HG02970 (cell line): ENCODE data around the gene PTGER2.

Experiments
- ATAC-seq: cut with Tn5 transposase; IDR thresholded peaks from one replicate; pipeline ENCODE4 v1.9.1; 2021; ENCODE audit warnings: mild to moderate bottlenecking, moderate library complexity, moderate number of reproducible peaks; ENCODE audit not compliant: unreplicated experiment, low FRiP score

Gene PTGER2

DNA sequence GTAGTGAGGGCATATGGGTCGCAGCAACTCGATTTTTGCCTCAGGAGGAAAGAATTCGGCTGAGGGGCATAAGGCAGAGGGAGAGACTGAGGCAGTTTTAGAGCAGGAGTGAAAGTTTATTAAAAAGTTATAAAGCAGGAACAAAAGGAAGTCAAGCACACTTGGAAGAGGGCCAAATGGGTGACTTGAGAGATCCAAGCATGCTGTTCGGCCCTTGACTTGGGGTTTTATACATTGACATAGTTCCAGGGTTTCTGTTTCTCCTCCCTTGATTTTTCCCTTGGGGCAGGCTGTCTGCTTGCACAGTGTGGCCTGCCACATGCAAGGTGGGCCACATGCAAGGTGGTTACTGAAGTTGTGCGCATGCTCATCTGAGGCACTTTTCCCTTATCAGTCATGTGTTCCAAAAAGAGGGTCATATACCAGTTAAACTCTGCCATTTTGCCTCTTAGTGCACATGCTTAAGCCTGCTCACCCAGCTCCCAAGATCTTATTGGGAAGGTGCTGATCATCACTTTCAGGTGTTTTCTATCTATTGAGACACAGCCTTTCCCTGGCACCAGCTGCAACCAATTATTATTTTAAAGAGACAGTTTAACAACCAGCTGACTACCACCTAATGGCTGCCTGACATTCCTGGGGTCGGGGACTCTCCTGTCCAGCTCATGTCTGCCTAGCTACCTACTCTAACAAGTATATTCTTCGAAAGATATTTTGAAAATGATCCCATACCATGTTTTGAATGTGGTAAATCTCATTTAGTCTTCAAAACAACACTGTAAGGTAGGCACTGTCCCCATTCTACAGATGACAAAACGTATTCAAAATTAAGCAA is 19.9 kb downstream of the PTGER2 start:
- ATAC-seq, result no peak

DNA sequence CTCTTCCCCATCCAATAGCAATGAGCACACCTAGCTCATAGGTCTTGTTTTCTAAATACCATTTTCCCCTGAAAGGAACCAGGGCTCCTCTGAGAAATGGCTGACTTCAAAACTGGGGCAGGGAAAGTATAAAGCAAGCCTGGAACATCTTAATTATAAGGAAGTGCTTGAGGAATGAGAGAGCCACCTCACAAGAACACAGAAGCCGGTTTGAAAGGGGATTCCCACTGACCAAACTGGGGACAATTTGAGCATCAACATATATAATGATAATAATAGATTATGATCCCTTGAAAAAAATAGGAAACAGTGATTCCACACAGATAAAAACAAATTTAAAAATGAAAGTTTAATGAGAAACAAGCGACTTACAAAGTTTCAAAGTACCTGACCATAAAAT is 22.1 kb downstream of the PTGER2 start:
- no peak for ATAC-seq

DNA sequence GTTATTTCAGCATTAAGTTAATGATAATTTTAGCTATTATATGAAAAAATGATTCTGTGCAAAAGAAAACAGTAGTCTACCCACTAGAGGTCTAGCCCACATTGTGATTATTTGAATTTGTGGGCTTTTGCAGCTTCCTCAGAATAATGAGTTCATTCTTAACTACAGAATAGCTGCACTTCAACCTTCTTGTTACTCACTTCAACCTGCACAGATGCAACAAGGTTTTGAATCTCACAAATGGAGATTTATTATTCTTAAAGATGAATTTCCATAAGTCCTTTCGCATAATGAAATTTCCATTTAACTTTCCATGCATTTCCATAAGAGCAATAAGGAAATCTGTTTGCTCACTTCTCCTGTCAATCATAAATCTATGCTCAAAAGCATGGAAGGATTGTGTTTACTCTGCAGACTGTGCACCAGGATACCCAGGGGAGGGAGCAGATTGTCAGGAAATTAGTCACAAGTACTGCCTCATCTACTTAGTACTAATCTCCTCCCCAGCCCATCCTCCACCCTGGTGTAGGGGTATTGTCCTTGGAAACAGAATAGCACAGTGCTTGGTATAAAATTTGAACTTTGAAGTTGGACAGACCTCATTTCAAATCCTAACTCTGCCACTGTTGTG is 24.1 kb downstream of the PTGER2 start:
- ATAC-seq, result no peak

DNA sequence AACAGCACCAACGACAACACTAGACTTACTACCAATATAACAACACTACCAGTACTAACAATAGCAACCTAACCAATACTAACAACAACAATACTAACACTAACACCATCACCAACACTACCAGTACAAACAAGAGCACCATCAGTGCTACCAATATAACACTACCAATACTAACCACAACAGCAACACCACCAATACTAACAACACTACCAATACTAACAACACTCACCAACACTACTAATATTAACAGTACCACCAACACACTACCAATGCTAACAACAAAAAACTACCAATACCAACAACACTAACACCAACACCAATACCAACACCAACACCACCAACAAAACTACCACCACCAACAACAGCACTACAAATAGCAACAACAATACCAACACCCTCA is 25.1 kb downstream of the PTGER2 start:
- no peak for ATAC-seq

GRCh38 chr14:52342849-52343596 is 28.9 kb downstream of the PTGER2 start:
- no peak for ATAC-seq

DNA sequence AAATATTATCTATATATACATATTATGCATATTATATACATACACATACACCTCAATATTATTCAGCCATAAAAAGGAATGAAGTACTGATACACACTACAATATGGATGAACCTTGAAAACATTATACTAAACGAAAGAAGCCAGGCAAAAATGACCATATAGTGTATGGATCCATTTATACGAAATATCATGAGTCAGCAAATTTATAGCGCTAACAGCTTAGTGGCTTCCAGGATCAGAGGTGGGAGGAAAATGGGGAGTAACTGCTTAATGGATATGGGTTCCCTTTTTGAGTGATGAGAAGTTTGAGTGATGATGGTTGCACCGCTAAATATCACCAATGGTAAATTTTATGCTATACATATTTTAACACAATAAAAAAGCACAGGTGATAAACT is 32.7 kb downstream of the PTGER2 start:
- ATAC-seq, result no peak

DNA sequence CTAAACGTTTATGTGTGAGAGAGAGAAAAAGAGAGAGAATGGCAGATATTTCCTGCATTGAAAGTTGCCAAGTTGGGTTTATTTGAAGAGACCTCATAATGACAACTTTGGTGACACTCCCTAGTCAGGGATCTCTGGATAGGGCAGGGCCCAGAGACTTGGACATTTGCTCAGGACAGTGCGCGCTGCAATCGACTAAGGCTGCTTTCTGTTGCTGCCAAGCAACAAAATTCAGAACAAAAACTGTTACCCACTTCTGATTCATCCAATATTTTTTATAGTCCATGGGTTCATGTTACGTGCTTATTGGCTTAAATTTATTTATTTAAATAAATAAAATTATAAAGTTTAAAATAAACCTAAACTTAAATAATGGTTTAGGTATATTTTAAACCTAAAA is 34.2 kb downstream of the PTGER2 start:
- no peak for ATAC-seq

- no peak for ATAC-seq
Measured at GRCh38 chr14:52348776-52349175, 34.7 kb downstream of the PTGER2 start.

DNA sequence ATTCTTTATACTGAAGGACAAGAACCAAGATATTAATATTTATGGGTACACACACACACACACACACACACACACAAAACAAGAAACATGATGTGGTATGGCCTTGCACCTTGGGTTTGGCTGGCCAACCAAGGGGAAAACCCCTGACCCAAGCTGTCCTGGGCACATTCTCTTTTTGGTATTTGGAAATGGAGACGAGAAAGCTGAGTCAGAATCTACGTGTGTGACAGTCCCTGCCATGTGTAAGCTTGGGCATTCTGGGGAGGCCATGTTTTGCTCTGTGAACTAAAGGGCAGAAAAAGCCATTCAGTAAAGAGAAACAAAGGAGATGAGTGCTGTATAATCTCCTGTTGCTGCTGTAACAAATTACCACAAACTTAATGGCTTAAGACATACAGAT is 35.6 kb downstream of the PTGER2 start:
- no peak for ATAC-seq

DNA sequence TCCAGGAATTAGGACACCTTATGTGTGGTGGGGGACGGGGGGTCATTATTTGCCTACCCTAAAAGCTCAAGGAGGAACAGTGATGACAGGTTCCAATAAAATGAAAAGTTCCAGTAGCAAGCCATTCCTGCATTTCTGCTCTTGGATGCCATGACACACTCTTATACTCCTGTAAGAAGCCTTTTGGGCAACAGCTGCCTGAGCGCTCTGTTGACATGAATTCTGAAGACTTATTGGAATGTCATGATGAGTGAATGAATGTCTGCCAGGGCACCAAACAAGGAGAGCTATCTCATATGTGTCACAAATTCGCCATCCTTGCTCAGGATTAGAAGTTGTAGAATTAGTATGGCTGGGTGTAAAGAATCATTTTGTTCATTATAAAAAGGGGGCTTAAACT is 36.3 kb downstream of the PTGER2 start:
- no peak for ATAC-seq

GRCh38 chr14:52351233-52352060 is 37.3 kb downstream of the PTGER2 start:
- ATAC-seq, result peak; percentile 12

DNA sequence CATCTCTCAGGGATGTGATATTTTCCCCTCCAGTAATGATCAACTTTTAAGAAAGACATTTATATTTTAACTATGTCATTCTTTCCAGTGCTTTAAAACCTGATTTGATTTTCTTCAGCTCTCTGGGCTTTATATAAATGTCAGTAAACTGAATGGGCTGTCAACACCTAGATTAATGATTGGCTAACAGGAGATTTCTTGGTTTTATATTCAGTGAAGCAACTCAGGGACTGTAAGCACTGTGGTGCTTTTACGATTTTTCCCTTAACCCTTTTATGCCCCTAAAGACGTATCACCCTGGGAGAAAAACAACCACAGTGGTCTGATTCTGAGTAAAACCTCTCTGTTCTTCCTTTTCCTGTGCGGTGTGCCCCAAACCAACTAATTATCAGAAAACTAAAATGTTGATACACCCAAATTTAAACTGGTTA is 38.0 kb downstream of the PTGER2 start:
- ATAC-seq, result peak; percentile 70

DNA sequence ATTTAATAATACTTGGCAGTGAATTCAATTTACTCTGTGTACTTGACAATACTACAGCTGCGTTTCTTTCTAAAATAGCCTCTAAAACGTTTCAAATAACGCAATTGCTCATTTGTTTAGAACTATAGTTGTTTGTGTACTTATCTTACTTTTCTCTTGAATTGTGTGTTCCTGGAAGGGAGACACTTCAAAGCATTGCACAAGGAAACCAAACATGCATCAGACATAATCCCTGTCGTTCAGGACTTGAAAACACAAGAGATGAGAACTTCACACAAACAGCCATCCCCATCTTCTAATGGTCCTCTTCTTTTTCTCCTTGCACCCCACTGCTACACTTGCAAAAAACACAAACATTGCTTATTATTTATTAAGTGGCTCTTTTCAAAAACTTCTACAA is 38.5 kb downstream of the PTGER2 start:
- ATAC-seq, result no peak

DNA sequence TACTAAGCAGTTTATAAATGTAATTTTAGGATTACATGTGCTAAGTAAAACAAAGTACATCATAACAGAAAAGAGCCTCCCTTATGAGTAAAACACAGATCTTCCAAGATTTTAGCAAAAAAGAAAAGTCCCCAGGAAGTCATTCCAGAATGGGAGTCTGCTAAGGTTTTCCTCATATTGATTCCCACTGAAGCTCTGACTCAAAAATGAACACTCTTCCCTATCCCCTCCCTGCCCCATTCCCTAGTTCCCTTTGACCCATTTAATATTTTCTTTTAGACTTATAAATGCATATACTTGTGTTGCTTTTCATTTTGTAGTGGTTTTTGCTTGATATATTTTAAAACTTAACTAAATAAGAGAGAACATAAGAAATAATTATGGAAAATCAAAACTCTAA is 40.1 kb downstream of the PTGER2 start:
- no peak for ATAC-seq

DNA sequence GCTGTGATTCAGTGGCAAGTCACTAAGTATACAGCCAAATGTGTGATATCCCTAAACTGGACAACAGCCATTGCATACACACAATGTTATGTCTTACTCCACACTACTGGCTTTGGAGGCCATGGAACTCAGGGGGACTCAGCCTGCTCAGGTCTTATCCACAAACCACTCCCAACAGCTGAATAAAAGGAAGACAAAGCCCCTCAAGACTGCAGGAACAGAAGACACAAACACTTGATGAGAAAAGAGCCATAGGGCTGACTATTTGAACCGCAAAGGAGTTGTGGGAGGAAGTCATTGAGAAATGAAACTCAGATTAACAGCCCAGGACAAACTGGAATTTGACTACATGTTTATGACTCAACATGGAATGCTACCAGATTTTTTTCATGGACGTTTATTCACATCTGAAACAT is 40.9 kb downstream of the PTGER2 start:
- no peak for ATAC-seq

- ATAC-seq, result no peak
Measured at GRCh38 chr14:52355526-52355925, 41.4 kb downstream of the PTGER2 start.

GRCh38 chr14:52356025-52356424 is 41.9 kb downstream of the PTGER2 start:
- no peak for ATAC-seq

GRCh38 chr14:52360831-52361230 is 46.7 kb downstream of the PTGER2 start:
- no peak for ATAC-seq

DNA sequence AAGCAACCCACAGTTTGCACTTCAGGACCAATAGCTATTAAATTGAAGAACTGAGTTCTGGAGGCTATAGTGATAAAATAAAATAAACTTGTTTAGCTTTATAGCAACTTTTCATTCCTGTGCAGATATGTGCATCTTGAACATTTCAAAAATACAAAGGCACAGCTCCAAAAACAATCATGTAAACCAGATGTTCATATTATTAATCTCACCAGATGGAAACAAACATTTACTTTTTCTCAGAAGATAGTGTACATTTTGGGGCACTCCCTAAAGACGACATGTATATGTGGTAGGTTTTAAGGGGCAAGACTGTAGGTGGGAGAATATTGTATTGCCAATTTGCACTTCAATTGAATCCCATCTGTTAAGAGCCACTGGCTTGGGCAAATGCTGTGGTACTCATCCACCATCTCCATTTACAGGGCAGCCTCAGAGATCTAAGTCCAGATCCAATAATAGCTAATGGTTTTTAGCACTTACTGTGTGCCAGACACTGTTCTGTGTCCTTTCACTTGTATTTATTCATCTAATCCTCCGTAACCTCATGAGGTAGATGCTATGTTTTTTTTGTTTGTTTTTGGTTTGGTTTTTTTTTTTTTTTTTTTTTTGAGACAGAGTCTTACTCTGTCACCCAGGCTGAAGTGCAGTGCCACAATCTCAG is 49.1 kb downstream of the PTGER2 start:
- ATAC-seq, result no peak

GRCh38 chr14:52363961-52364360 is 49.8 kb downstream of the PTGER2 start:
- no peak for ATAC-seq
